ENCODE results near the gene PTPRN2.

DNA sequence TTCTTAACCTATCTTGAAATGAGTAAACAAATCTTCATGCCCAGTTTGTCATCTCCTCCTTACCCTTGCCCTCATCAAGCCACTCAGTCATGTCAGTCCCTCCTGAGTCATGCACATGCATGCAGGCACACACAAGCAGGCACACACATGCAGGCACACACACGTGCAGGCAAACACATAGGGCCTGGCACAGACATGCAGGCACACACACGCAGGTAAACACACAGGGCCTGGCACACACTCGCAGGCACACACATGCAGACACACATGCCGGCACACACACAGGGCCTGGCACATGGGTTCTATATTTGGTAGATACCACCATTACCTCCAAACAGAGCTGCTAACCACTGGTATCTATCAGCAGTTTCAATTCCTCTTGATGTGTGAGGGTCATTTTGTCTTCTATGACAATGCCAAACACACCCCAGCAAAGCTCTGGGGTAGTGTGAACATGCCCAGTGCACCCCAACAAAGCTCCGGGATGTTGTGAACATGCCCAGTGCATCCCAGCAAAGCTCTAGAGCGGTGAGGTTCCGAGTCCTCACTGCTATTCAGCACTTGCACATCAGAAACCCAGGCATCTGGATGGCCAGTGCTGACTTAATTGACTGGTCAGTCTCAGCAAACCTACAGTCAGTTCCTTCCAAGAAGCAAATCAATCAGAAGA lies 563.8 kb downstream of the PTPRN2 start:
- TF ChIP-seq, protein P1, sequence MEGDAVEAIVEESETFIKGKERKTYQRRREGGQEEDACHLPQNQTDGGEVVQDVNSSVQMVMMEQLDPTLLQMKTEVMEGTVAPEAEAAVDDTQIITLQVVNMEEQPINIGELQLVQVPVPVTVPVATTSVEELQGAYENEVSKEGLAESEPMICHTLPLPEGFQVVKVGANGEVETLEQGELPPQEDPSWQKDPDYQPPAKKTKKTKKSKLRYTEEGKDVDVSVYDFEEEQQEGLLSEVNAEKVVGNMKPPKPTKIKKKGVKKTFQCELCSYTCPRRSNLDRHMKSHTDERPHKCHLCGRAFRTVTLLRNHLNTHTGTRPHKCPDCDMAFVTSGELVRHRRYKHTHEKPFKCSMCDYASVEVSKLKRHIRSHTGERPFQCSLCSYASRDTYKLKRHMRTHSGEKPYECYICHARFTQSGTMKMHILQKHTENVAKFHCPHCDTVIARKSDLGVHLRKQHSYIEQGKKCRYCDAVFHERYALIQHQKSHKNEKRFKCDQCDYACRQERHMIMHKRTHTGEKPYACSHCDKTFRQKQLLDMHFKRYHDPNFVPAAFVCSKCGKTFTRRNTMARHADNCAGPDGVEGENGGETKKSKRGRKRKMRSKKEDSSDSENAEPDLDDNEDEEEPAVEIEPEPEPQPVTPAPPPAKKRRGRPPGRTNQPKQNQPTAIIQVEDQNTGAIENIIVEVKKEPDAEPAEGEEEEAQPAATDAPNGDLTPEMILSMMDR (IDR thresholded peaks at IDR 0.05): no peak
- TF ChIP-seq POLR2AphosphoS5 (IDR thresholded peaks at IDR 0.05): no peak
- no peak for TF ChIP-seq POLR2A (IDR thresholded peaks at IDR 0.05)
